H1 (cell line): ENCODE measurements around the gene GPR161. TPM values are rescaled to one million over a fixed set of nuclear protein-coding genes. Genes with fewer than 3 reads are reported as not detected.

Experiments used
- ATF2 ChIP-seq: IDR thresholded peaks from 2 replicates; pipeline ENCODE4 v1.6.1; 2012; ENCODE audit warnings: low read length, inconsistent platforms
- BRCA1 ChIP-seq: IDR thresholded peaks from 2 replicates; pipeline ENCODE4 v1.6.1; 2012; ENCODE audit warnings: low read depth, low read length, improper control_type of control experiment
- CHD1 ChIP-seq: IDR thresholded peaks from 2 replicates; pipeline ENCODE4 v1.6.1; 2012; ENCODE audit warnings: low read depth, low read length, improper control_type of control experiment
- GTF2F1 ChIP-seq: IDR thresholded peaks from 2 replicates; pipeline ENCODE4 v1.6.1; 2012; ENCODE audit warnings: low read depth, low read length, improper control_type of control experiment, borderline replicate concordance
- KDM1A ChIP-seq: fragments of 200-600, 300-600 bp; sonication (generic); IDR thresholded peaks from 2 replicates; pipeline ENCODE4 v1.7.1; 2016; ENCODE audit warnings: mild to moderate bottlenecking, low read length, borderline replicate concordance
- SP1 ChIP-seq: IDR thresholded peaks from 2 replicates; pipeline ENCODE4 v1.6.1; 2011; ENCODE audit warnings: low read depth, low read length
- YY1 ChIP-seq: IDR thresholded peaks from 2 replicates; pipeline ENCODE4 v1.6.1; 2011; ENCODE audit warnings: low read depth, mild to moderate bottlenecking, low read length
- polyA plus RNA-seq, 7 experiments: library from polyadenylated mRNA; depleted of rRNA in 3 of 7; stranded (reverse) in 5 of 7; unstranded in 2 of 7; fragments of >200 nt in 5 of 7; fragments of 200-250 nt in 2 of 7; gene quantifications; 1 replicate in 5 of 7; 2 replicates in 1 of 7; 4 replicates in 1 of 7; pipeline versions ENCODE4 v1.2.1 to v1.2.3, GENCODE V29; 2011 to 2013; ENCODE audit warnings: missing spikeins in 2 of 7, mixed read lengths in 2 of 7
- total RNA-seq: library from RNA; stranded (reverse); fragmentation: NEBNext Ultra II Directional; extraction: Animal tissue kit (Norgen Biotek cat#: 25700); gene quantifications from 2 replicates; pipeline ENCODE4 v1.2.1, GENCODE V29; 2021

Gene GPR161
- total and polyA plus RNA-seq, 2 of the 8 experiments (the other 6 are each of a cell fraction or from before 2014, with no cell fraction given) = 13.7 to 16.8 TPM

GRCh38 chr1:168050880-168051279 is 85.8 kb downstream of the GPR161 start (continued):
- TF ChIP-seq KDM1A (no peak), CHD1 (no peak), SP1 (no peak), ATF2 (no peak), BRCA1 (no peak), GTF2F1 (no peak), YY1 (no peak)
